Esophagus muscularis mucosa (tissue), 4 donors: ENCODE results near the gene MPP4.

ENCODE experiments used
- EP300 ChIP-seq: sonication (generic); formaldehyde crosslinking; IDR thresholded peaks from one replicate; pipeline ENCODE4 v1.6.1; 2017; ENCODE audit warnings: antibody characterized with exemption
- POLR2A ChIP-seq: fragments of 450-650 bp; IDR thresholded peaks from one replicate; pipeline ENCODE4 v1.6.1; 2017; ENCODE audit warnings: antibody characterized with exemption, moderate library complexity, mild to moderate bottlenecking, low read depth
- TF ChIP-seq, protein P1 (sequence below), 3 experiments: fragments of 200-600 bp in 2 of 3; fragments of 450-650 bp in 1 of 3; sonication (generic) in 2 of 3; IDR thresholded peaks; one replicate each; pipeline ENCODE4 v1.5.1; 2017 to 2019; ENCODE audit warnings: antibody characterized with exemption in 3 of 3, mild to moderate bottlenecking in 2 of 3, moderate library complexity in 1 of 3

DNA sequence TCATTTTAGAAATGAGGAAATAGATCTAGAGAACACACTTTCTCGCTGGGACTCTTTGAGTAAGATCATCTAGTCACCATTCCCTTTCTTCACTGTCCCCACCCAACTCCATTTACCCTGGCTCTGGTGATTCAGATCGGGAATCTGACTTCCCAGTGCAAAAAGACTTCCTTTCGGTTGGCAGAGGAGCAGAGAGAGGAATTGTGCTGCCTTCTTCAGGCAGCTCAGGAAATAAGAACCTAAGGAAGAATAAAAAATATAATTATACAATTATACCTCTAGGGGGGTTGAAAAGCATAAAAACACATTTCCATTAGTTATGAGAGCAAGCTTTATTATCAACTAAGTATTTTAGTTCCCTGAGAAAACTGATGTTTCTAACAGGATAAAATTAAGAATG is 9.3 kb upstream of the MPP4 start:
- TF ChIP-seq, protein P1, sequence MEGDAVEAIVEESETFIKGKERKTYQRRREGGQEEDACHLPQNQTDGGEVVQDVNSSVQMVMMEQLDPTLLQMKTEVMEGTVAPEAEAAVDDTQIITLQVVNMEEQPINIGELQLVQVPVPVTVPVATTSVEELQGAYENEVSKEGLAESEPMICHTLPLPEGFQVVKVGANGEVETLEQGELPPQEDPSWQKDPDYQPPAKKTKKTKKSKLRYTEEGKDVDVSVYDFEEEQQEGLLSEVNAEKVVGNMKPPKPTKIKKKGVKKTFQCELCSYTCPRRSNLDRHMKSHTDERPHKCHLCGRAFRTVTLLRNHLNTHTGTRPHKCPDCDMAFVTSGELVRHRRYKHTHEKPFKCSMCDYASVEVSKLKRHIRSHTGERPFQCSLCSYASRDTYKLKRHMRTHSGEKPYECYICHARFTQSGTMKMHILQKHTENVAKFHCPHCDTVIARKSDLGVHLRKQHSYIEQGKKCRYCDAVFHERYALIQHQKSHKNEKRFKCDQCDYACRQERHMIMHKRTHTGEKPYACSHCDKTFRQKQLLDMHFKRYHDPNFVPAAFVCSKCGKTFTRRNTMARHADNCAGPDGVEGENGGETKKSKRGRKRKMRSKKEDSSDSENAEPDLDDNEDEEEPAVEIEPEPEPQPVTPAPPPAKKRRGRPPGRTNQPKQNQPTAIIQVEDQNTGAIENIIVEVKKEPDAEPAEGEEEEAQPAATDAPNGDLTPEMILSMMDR (IDR thresholded peaks at IDR 0.05): no peak
- no peak for TF ChIP-seq POLR2A
- no peak for TF ChIP-seq EP300
